Posterior vena cava (tissue), 2 donors: ENCODE measurements around the gene LDAH. TPM values are rescaled to one million over a fixed set of nuclear protein-coding genes. Genes with fewer than 3 reads are reported as not detected.

Experiments used
- DNase-seq: peaks from one replicate; pipeline ENCODE4 v3.0.0-alpha.2; 2020; ENCODE audit warnings: low spot score
- intact Hi-C, 2 donors: fragments of 100-400 bp; cut with DNase I; formaldehyde crosslinking; loops; one replicate each; pipeline versions ENCODE4 v1.14.1 to v1.14.2; 2022 to 2023
- total RNA-seq, 2 donors: library from RNA; stranded (reverse); fragmentation: NEBNext Ultra II Directional; extraction: Animal tissue kit (Norgen Biotek cat#: 25700); gene quantifications; one replicate each; pipeline ENCODE4 v1.2.1, GENCODE V29; 2021
- donor health status: DM: yes; HTN: yes; CAD: no.
- donor health status: DM: yes; HTN: yes; CAD: no.

The LDAH gene
- total RNA-seq, 2 donors from 2014 or later, result 13.6 to 16.9 TPM

- peak; percentile 59 for DNase-seq
- intact Hi-C loops, result loop anchor here (5.0 to 10.0 kb wide), 3 partner anchors 299 to 461 kb away; partner anchors contain the start of gene TDRD15 (in 1 of the 2)
These were observed 159.5 kb downstream of the LDAH start for GRCh38 chr2:20663196-20664070.

GRCh38 chr2:20662308-20662937 lies 160.5 kb downstream of the LDAH start:
- intact Hi-C loops, result loop anchor here (5.0 to 10.0 kb wide), 3 partner anchors 300 to 462 kb away; partner anchors contain the start of gene TDRD15 (in 1 of the 2)
- DNase-seq, result peak; percentile 45

- intact Hi-C loops, result loop anchor here (5.0 to 10.0 kb wide), 3 partner anchors 301 to 463 kb away; partner anchors contain the start of gene TDRD15 (in 1 of the 2)
- peak; percentile 87 for DNase-seq
These were observed 161.2 kb downstream of the LDAH start for GRCh38 chr2:20661421-20662307.

GRCh38 chr2:20660506-20661420 lies 162.1 kb downstream of the LDAH start:
- intact Hi-C loops, result loop anchor here (5.0 to 10.0 kb wide), 3 partner anchors 302 to 464 kb away; partner anchors contain the start of gene TDRD15 (in 1 of the 2)
- DNase-seq, result peak; percentile 18

GRCh38 chr2:20657522-20658235 lies 165.2 kb downstream of the LDAH start:
- DNase-seq, result peak; percentile 69
- intact Hi-C loops, result loop anchor here in 1 of 2 donors (5.0 kb wide), 1 partner anchor 1410 kb away; no protein-coding TSS in a partner anchor

- intact Hi-C loops, result loop anchor here in 1 of 2 donors (5.0 kb wide), 1 partner anchor 1411 kb away; no protein-coding TSS in a partner anchor
- DNase-seq, result peak; percentile 62
These were observed 166.3 kb downstream of the LDAH start for GRCh38 chr2:20656561-20656960.

GRCh38 chr2:20654535-20654813 lies 168.4 kb downstream of the LDAH start:
- DNase-seq, result no peak
- intact Hi-C loops, result no loop called here

GRCh38 chr2:20653695-20654534 lies 169.0 kb downstream of the LDAH start:
- no peak for DNase-seq
- intact Hi-C loops, result no loop called here

GRCh38 chr2:20652673-20653575 lies 170.0 kb downstream of the LDAH start:
- intact Hi-C loops, result no loop called here
- peak; percentile 65 for DNase-seq

GRCh38 chr2:20652141-20652540 lies 170.8 kb downstream of the LDAH start:
- intact Hi-C loops, result no loop called here
- no peak for DNase-seq

GRCh38 chr2:20651731-20652099 lies 171.2 kb downstream of the LDAH start:
- DNase-seq, result no peak
- intact Hi-C loops, result no loop called here

GRCh38 chr2:20650877-20651730 lies 171.8 kb downstream of the LDAH start, which contains the start of gene HS1BP3:
TSS of gene HS1BP3 (minus strand) at chr2:20651098. CDS start at chr2:20651063, 35 bp downstream.
- intact Hi-C loops, result no loop called here
- DNase-seq, result peak; percentile 95

- no peak for DNase-seq
- intact Hi-C loops, result no loop called here
These were observed 172.5 kb downstream of the LDAH start for GRCh38 chr2:20650393-20650876.

- intact Hi-C loops, result no loop called here
- DNase-seq, result no peak
These were observed 172.9 kb downstream of the LDAH start for GRCh38 chr2:20649976-20650375.

- intact Hi-C loops, result no loop called here
- DNase-seq, result no peak
These were observed 173.3 kb downstream of the LDAH start for GRCh38 chr2:20649576-20649975.
